Fibroblast of skin of right biceps (primary cell): ENCODE results near the gene WDFY1.

Source experiments
- DNase-seq: peaks from one replicate; pipeline ENCODE4 v3.0.0-alpha.2; 2013

WDFY1 gene

DNA sequence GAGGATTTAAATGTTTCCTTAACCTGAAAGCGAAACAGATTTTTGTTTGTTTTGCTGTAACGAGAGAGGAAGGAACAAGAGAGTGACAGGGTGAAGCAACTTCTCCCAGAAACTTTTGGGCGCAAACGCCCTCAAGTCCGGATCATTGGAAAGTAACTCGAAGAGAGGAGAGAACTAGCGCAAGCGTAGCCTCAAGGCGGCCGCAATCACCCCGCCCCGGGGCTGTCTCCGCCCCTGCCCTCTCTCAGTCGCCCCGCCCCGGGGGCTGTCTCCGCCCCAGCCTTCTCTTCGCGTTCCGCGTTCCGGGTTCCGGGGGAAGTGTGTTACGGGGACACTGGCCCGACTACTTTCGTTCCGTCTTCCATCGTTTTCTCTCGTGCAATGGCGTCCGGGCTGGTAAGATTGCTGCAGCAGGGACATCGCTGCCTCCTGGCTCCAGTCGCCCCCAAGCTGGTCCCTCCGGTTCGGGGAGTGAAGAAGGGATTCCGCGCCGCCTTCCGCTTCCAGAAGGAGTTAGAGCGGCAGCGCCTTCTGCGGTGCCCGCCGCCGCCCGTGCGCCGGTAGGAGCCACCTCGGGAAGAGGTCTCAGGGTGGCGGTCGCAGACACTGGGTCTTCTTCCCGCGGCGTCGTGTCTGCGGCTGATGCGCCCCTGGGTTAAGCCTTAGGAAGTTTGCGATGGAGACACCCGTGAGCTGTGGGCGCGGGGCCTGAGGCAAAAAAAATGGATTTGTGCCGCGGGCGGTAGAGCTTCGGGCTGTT, 12.1 kb upstream of the WDFY1 start, which contains the start of gene MRPL44:
MRPL44 (plus strand) TSS at position 372 of the 760 bp plus-strand sequence; CDS start at position 382, 10 bp downstream.
- DNase-seq: peak; percentile 95

- no peak for DNase-seq
Measured at GRCh38 chr2:223956300-223956699, 11.2 kb upstream of the WDFY1 start.

- peak; percentile 91 for DNase-seq
Measured at GRCh38 chr2:223954401-223954800, 9.3 kb upstream of the WDFY1 start.

- DNase-seq: no peak
Measured at GRCh38 chr2:223952280-223952968, 7.3 kb upstream of the WDFY1 start.

GRCh38 chr2:223950448-223951347, 5.6 kb upstream of the WDFY1 start:
- no peak for DNase-seq

- no peak for DNase-seq
Measured at GRCh38 chr2:223949241-223949840, 4.2 kb upstream of the WDFY1 start.

- no peak for DNase-seq
Measured at GRCh38 chr2:223947711-223948205, 2.6 kb upstream of the WDFY1 start.

DNA sequence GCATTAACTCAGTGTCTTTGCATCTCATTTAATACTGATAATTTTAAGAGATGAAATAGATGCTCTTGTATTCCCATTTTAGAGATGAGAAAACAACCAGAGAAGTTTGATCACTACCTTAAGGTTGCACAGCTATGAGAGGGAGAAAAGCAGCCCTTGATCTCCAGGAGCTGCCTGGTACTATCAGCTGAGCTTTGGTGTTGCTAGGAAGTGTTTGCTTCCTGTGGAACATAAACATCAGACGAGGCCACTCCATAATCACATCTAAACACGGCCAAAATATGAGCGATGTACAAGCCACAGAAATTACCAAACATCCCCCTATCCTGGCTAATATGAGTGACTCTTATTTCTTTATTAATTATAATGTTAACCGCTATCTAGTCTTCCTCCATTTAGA, 620 bp upstream of the WDFY1 start:
- DNase-seq: no peak

DNA sequence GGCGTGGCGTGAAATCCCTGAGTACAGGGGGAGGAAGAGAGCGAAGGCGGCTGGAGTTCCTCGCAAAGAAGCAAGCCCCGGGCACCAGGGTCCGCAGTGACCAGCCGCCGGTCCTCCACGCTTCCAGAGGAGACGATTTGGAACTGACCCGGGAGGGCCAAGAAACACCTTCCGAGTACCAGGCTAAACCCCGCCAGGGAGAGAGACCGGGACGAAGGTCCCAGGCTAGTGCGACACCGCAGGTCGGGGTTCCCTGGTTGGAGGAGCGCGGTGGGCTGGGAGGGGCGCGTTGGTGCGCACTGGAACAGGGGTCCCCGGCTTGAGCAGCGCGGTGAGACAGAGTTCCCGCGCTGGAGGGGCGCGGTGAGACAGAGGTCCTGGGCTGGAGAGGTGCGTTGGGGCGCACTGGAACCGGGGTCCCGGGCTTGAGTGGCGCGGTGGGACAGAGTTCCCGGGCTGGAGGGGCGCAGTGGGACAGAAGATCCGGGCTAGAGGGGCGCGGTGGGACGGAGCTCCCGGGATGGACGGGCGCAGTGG, 901 bp downstream of the WDFY1 start:
- no peak for DNase-seq

DNA sequence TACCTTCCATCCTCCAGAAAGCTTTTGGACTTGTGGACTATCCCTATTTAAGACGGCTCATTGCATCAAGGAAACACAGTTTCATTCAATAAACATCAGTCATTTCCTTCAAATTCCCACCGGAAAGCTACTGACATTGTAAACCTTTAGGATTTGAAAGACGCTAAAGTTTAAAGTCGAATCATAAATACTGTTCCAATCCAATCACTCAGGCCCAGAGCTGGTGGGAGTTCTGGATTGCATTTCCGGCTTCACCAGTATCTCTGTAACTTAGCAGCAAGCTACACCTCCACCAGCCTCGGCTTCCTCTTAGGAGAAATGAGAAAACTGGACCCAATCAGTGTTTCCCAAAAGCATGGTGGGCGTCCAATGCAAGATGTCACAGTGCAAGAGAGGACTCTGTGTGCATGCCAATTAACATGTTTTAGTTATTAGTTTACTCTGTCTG, 1.6 kb downstream of the WDFY1 start:
- DNase-seq: peak; percentile 80

DNA sequence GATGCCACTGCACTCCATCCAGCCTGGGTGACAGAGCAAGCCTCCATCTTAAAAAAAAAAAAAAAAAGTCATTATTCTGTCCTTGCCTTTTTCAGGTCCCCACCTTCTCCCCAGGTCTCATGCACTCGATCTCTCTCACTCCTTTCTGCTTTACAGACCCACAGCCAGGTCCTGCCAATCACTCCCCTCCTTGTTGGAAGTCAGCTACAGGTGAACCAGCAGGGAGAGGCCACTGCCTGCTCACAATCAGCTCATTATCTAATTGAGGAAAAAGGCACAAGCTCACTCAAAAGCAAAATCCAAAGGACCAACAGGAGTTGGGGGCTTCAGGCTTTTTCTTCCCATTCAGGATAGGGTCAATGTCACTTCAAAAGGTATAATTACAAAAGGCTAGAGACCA, 2.0 kb downstream of the WDFY1 start:
- DNase-seq: no peak

DNA sequence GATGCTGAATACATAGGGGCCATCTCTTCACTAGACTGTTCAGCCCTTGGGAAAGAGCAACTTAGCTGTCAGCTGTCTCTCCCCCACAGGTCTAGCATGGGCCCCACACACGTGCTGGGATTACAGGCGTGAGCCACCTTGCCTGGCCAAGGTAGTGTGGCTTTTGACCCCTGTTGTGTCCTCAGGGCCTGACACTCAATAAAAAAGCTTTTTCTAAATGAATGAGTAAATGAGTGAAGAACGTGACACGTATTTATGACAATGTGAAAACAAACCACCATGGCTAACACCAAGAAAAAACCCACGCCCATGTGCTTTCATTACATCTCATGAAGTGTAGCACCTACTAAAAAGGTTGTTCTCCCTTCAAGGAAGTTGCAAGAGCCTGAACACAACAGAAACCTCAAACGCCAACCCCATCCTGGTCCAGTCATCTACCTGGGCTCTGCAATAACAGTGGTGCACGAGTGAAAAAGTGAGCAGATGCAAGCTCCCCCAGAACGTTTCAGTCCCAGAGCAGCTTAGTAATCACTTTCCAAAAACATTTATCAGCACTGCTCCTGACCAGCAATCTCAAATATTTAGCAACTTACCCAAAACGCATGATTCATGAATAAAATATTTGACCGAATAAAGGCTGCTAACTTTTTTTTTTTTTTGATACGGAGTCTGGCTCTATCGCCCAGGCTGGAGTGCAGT, 3.4 kb downstream of the WDFY1 start:
- DNase-seq: peak; percentile 95

DNA sequence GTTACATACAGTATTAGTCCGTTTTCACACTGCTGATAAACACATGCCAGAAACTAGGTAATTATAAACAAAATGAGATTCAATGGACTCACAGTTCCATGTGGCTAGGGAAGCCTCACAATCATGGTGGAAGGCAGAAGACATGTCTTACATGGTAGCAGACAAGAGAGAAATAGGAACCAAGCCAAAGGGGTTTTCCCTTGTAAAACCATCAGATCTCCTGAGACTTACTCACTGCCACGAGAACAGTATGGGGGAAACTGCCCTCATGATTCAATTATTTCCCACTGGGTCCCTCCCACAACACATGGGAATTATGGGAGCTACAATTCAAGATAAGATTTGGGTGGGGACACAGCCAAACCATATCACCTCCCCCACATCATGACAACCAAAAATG, 5.7 kb downstream of the WDFY1 start:
- DNase-seq: peak; percentile 42

- no peak for DNase-seq
Measured at GRCh38 chr2:223937535-223937934, 7.6 kb downstream of the WDFY1 start.

- DNase-seq: peak; percentile 34
Measured at GRCh38 chr2:223936862-223937326, 8.2 kb downstream of the WDFY1 start.

- DNase-seq: no peak
Measured at GRCh38 chr2:223935459-223936125, 9.5 kb downstream of the WDFY1 start.

GRCh38 chr2:223934870-223935269, 10.3 kb downstream of the WDFY1 start:
- no peak for DNase-seq

GRCh38 chr2:223932816-223933800, 12.0 kb downstream of the WDFY1 start:
- DNase-seq: no peak

- DNase-seq: no peak
Measured at GRCh38 chr2:223930103-223930976, 14.8 kb downstream of the WDFY1 start.
